Measurements from ENCODE around the gene BICRAL.

DNA sequence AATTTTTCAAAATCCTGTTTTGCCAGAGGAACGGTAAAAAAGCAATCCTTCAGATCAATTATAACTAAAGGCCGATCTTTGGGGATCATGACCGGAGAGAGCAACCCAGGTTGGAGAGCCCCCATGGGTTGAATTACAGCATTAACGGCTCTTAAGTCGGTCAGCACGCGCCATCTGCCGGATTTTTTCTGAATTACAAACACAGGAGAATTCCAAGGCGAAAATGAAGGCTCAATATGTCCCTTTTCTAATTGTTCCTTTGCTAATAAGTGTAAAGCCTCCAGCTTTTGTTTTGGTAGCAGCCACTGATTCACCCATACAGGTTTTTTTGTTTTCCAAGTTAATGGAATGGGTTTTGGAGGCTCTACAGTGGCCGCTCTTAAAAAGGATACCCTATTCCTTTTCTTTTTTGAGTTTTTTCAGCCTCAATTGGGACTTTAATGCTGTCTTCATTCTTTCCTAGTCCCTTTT lies 117.1 kb downstream of the BICRAL start:
- no peak for TF ChIP-seq ELF4 (IDR thresholded peaks at IDR 0.05)
- TF ChIP-seq NFRKB (IDR thresholded peaks at IDR 0.05), result no peak
- TF ChIP-seq, protein P1, sequence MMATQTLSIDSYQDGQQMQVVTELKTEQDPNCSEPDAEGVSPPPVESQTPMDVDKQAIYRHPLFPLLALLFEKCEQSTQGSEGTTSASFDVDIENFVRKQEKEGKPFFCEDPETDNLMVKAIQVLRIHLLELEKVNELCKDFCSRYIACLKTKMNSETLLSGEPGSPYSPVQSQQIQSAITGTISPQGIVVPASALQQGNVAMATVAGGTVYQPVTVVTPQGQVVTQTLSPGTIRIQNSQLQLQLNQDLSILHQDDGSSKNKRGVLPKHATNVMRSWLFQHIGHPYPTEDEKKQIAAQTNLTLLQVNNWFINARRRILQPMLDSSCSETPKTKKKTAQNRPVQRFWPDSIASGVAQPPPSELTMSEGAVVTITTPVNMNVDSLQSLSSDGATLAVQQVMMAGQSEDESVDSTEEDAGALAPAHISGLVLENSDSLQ (IDR thresholded peaks at IDR 0.05), result no peak
- TF ChIP-seq ZNF384 (IDR thresholded peaks at IDR 0.05), result no peak
- no peak for TF ChIP-seq SP1 (IDR thresholded peaks at IDR 0.05)
- no peak for TF ChIP-seq ARNT (IDR thresholded peaks at IDR 0.05)
- TF ChIP-seq TARDBP (IDR thresholded peaks at IDR 0.05), result no peak
- no peak for TF ChIP-seq SUZ12 (IDR thresholded peaks at IDR 0.05)
- no peak for TF ChIP-seq BHLHE40 (IDR thresholded peaks at IDR 0.05; ENCODE audit: borderline replicate concordance)
- TF ChIP-seq FOXM1 (IDR thresholded peaks at IDR 0.05; ENCODE audit: borderline replicate concordance), result no peak
- no peak for TF ChIP-seq LEF1 (IDR thresholded peaks at IDR 0.05; ENCODE audit: borderline replicate concordance)
- no peak for TF ChIP-seq L3MBTL2 (conservative IDR thresholded peaks at IDR 0.05)
